HG03097 (cell line): Measurements from ENCODE around the gene SECTM1.
"Not testable (repeated sequence)": the region's sequence is repeated elsewhere in the genome, so short reads cannot be mapped to it uniquely, and the experiment has no call there.

ENCODE experiments used
- ATAC-seq: cut with Tn5 transposase; IDR thresholded peaks from one replicate; pipeline ENCODE4 v1.9.1; 2021; ENCODE audit not compliant: unreplicated experiment, low FRiP score

Gene SECTM1

GRCh38 chr17:82333279-82334171 is at the start of gene SECTM1:
Gene SECTM1, minus strand, starts transcription at chr17:82333766. Its CDS starts 6,526 bp downstream, at chr17:82327240.
- ATAC-seq, result no peak

- no peak for ATAC-seq
These were observed 49.3 kb upstream of the SECTM1 start for GRCh38 chr17:82382933-82383255.

GRCh38 chr17:82382220-82382932 is 48.8 kb upstream of the SECTM1 start:
- ATAC-seq, result not testable (repeated sequence)

DNA sequence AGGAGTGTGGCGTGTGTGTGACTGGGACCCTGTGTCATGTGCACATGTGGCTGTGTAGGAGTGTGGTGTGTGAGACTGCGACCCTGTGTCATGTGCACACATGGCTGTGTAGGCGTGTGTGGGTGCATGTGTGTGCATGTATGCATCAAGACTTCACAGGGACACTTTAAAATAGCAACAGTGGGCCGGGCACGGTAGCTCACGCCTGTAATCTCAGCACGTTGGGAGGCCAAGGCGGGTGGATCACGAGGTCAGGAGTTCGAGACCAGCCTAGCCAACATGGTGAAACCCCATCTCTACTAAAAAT is 48.1 kb upstream of the SECTM1 start:
- ATAC-seq, result not testable (repeated sequence)

DNA sequence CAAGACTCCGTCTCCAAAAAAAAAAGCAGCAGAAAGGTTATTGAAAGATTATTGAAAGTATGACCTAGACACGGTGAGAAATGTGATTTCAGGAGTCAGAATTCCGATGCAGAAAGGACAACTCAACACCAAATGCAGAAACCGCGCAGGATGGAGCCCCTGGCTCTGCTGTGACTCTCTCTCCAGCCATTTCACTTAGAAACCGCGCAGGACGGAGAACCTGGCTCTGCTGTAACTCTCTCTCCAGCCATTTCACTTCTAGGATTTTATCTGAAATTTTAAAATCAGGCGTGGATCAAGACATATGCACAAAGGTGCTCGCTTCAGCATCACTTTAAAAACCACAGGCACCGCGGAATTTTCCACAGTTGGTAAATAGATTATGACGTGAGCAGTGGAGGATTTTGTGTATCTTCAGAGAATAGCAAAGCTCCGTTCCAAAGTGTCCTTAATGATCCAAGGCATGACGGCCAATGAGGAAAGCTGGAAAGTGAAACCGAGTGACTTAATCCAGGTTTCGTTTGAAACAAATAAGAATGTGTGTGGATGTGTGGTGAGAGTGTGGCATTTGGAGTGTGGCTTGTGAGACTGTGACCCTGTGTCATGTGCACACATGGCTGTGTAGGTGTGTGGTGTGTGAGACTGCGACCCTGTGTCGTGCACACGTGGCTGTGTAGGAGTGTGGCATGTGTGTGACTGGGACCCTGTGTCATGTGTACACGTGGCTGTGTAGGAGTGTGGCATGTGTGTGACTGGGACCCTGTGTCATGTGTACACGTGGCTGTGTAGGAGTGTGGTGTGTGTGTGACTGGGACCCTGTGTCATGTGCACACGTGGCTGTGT is 47.5 kb upstream of the SECTM1 start:
- no peak for ATAC-seq

DNA sequence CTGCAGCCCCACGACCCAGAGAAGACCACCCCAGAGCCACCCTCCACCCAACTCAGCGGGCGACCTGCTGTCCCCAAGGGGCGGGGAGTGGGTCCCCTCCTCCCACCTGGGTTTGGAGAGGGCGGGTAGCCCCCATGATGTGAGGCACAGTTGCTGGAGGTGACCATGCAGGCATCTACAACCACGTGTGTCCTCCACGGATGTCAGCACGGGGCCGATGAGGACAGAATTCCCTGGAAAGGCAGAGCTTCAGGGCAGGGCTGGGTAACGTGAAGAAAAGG is 45.1 kb upstream of the SECTM1 start:
- ATAC-seq, result no peak

GRCh38 chr17:82377924-82378740 is 44.6 kb upstream of the SECTM1 start:
- ATAC-seq, result no peak

- ATAC-seq, result not testable (repeated sequence)
These were observed 43.7 kb upstream of the SECTM1 start for GRCh38 chr17:82377294-82377693.

- ATAC-seq, result no peak
These were observed 42.6 kb upstream of the SECTM1 start for GRCh38 chr17:82376042-82376730.

DNA sequence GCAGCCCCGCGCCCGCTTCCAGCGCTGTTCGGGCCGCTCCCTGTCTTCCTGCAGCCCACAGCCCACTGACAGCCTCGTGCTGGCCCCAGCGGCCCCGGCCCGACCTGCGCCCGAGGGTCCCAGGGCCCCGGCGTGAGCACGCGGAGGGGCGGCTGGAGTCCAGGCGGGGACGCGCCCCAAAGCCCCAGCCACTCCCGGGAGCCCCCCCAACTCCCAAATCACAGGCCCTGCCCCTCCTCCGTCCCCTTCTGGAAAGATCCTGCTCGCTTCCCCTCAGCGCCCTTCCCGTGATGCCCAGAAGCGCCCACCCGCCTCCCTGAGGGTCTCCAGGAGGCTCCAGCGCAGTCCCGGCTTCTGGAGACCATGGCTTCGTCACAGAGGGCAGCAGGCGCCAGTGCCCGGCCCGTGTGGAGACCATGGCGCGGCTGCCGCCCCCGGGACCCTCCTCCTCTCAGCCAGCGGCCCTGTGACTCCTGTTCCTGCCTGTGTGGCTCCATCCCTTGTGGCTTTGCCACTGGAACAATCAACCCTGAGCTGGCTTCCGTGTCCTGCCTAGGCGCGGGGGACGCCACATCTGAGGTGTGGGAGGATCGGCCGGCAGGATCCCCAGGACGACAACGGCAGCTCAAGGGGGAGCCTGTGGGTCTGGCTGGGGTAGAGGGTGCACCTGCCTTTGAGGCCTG is 41.9 kb upstream of the SECTM1 start:
- ATAC-seq, result no peak

DNA sequence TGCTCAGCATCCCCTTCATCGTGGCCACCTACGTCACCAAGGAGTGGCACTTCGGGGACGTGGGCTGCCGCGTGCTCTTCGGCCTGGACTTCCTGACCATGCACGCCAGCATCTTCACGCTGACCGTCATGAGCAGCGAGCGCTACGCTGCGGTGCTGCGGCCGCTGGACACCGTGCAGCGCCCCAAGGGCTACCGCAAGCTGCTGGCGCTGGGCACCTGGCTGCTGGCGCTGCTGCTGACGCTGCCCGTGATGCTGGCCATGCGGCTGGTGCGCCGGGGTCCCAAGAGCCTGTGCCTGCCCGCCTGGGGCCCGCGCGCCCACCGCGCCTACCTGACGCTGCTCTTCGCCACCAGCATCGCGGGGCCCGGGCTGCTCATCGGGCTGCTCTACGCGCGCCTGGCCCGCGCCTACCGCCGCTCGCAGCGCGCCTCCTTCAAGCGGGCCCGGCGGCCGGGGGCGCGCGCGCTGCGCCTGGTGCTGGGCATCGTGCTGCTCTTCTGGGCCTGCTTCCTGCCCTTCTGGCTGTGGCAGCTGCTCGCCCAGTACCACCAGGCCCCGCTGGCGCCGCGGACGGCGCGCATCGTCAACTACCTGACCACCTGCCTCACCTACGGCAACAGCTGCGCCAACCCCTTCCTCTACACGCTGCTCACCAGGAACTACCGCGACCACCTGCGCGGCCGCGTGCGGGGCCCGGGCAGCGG is 41.2 kb upstream of the SECTM1 start:
- no peak for ATAC-seq

DNA sequence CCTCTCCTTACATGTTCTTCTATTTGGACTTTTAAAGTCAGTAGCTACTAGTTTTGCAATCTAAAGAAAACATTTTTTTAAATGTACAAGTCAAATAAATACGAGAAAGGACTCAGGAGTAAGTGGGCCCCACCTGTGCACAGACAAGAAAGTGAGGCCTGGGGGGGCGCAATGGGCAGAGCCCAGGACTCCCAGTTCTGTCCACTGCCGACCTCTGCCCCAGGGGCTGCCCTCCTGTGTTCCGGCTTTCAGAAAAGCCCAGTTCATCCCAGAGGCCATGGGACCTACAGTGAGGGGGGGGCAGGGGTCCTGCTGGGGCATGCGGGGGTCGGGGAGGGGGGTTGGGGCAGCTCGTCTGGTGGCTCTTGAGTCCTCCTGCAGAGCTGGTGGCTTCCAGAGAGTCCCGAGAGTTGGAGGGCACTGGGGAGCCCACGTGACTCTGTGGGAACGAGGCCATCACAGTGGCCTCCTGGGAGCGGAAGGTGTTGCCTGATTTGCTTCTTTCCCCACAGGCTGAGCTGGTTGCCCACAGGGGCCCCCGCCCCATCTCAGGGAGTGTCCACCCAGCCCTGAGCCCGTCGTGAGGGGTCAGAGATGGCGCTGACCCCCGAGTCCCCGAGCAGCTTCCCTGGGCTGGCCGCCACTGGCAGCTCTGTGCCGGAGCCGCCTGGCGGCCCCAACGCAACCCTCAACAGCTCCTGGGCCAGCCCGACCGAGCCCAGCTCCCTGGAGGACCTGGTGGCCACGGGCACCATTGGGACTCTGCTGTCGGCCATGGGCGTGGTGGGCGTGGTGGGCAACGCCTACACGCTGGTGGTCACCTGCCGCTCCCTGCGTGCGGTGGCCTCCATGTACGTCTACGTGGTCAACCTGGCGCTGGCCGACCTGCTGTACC is 40.4 kb upstream of the SECTM1 start:
- ATAC-seq, result no peak

DNA sequence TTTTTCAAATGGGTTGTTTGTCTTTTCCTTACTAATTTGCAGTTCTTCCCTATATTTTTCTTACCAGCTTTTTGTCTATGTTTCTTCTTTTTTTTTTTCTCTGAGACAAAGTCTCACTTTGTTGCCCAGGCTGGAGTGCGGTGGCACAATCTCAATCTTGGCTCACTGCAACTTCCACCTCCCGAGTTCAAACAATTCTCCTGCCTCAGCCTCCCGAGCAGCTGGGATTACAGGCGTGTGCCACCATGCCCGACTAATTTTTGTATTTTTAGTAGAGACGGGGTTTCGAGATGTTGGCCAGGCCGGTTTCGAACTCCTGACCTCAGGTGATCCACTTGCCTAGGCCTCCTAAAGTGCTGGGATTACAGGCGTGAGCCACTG is 39.5 kb upstream of the SECTM1 start:
- ATAC-seq, result not testable (repeated sequence)

DNA sequence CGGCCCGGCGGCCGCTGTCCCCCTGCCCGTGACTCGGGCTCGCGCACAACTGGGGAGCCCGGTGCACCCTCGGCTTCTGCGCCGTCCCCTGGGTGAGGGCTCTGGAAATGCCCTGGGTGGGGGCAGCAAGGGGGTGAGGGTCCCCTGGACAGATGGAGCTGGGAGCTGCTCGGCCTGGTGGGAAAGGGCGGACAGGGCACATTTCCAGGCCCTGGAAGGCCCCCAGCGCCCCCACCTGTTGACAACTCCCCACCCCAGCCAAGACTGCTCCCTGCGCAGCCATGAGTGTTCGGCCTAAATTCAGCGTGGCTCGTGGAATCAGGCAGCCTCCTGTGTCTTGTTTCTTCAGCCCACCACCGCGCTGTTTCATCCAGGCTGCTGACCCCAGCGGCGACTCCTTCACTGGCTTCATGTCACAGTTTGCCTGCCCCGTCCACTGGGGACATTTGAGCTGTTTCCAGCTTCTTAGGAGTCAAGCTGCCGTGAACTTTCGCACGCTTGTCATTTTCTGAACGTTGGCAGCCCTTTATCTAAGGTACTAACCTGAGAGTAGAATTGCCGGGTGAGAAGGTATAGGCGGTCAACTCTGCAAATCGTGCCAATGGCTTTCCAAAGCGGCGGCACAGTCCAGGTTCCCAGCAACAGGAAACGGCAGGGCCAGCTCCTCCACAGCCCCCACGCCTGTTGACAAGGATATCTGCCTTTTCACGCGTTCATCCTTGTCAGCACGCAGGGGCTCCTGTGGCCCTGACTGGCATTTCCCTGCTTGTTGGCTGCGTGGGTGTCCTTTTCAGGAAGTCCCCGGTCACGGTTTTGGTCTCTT is 38.9 kb upstream of the SECTM1 start:
- no peak for ATAC-seq

GRCh38 chr17:82371333-82372248 is 38.0 kb upstream of the SECTM1 start, which contains the start of gene UTS2R:
Gene UTS2R, plus strand, starts transcription at chr17:82371765. Its CDS starts 2,560 bp downstream, at chr17:82374325.
- no peak for ATAC-seq
